Mesendoderm (in vitro differentiated cells): ENCODE measurements around the gene HRAS.

Experiments
- DNase-seq: peaks from one replicate; pipeline ENCODE4 v3.0.0; 2013
- H2AK5ac ChIP-seq: 2 replicates; pipeline ENCODE4 v1.6.1; 2013; ENCODE audit warnings: low read length, inconsistent platforms
- H2BK120ac ChIP-seq: 2 replicates; pipeline ENCODE4 v1.6.1; 2013; ENCODE audit warnings: low read depth, mild to moderate bottlenecking, low read length, moderate library complexity, mixed read lengths
- H2BK15ac ChIP-seq: replicated peaks from 2 replicates; pipeline ENCODE4 v1.6.1; 2013; ENCODE audit warnings: low read depth, mild to moderate bottlenecking, moderate library complexity
- H2BK5ac ChIP-seq: 2 replicates; pipeline ENCODE4 v1.6.1; 2013; ENCODE audit warnings: low read length, inconsistent platforms
- H3K18ac ChIP-seq: 2 replicates; pipeline ENCODE4 v1.6.1; 2013; ENCODE audit warnings: mild to moderate bottlenecking, low read length, mixed read lengths
- H3K23ac ChIP-seq: one replicate; pipeline ENCODE4 v1.6.1; 2013; ENCODE audit warnings: low read length
- H3K27ac ChIP-seq: 2 replicates; pipeline ENCODE4 v1.5.1; 2013; ENCODE audit warnings: low read depth, mild to moderate bottlenecking, inconsistent platforms, low read length, moderate library complexity
- H3K27me3 ChIP-seq: 2 replicates; pipeline ENCODE4 v1.6.1; 2013; ENCODE audit warnings: low read length, control low read depth, mild to moderate bottlenecking, inconsistent platforms; ENCODE audit not compliant: insufficient read depth, poor library complexity
- H3K36me3 ChIP-seq: 2 replicates; pipeline ENCODE4 v1.6.1; 2013; ENCODE audit warnings: low read length, inconsistent platforms; ENCODE audit not compliant: control insufficient read depth, insufficient read depth
- H3K4ac ChIP-seq: one replicate; pipeline ENCODE4 v1.6.1; 2013; ENCODE audit warnings: low read depth, mild to moderate bottlenecking, low read length, moderate library complexity
- H3K4me1 ChIP-seq: 2 replicates; pipeline ENCODE4 v1.6.1; 2013; ENCODE audit warnings: low read depth, low read length, inconsistent platforms; ENCODE audit not compliant: control insufficient read depth
- H3K4me2 ChIP-seq: 2 replicates; pipeline ENCODE4 v1.6.1; 2013; ENCODE audit warnings: low read length
- H3K4me3 ChIP-seq: 2 replicates; pipeline ENCODE4 v1.5.1; 2013; ENCODE audit warnings: mild to moderate bottlenecking, low read length
- H3K56ac ChIP-seq: one replicate; pipeline ENCODE4 v1.6.1; 2013; ENCODE audit warnings: low read length
- H3K79me1 ChIP-seq: 2 replicates; pipeline ENCODE4 v1.6.1; 2013; ENCODE audit warnings: low read length, inconsistent platforms
- H3K79me2 ChIP-seq: 2 replicates; pipeline ENCODE4 v1.6.1; 2013; ENCODE audit warnings: mild to moderate bottlenecking, low read length; ENCODE audit not compliant: control insufficient read depth, insufficient read depth
- H3K9ac ChIP-seq: 2 replicates; pipeline ENCODE4 v1.6.1; 2013; ENCODE audit warnings: low read length, inconsistent platforms
- H4K5ac ChIP-seq: one replicate; pipeline ENCODE4 v1.6.1; 2013; ENCODE audit warnings: low read length
- H4K8ac ChIP-seq: one replicate; pipeline ENCODE4 v1.6.1; 2013; ENCODE audit warnings: low read depth, mild to moderate bottlenecking, control low read depth, low read length, moderate library complexity
- WGBS: extraction: QIAGEN DNeasy Blood & Tissue Kit; methylation state at CpG from one replicate; pipeline ENCODE4 v1.1.7; 2013; ENCODE audit warnings: low lambda C conversion rate, missing lambda C conversion rate; ENCODE audit not compliant: insufficient coverage; ENCODE audit errors: extremely low coverage; 5-methylcytosine and 5-hydroxymethylcytosine counted together

Gene HRAS

DNA sequence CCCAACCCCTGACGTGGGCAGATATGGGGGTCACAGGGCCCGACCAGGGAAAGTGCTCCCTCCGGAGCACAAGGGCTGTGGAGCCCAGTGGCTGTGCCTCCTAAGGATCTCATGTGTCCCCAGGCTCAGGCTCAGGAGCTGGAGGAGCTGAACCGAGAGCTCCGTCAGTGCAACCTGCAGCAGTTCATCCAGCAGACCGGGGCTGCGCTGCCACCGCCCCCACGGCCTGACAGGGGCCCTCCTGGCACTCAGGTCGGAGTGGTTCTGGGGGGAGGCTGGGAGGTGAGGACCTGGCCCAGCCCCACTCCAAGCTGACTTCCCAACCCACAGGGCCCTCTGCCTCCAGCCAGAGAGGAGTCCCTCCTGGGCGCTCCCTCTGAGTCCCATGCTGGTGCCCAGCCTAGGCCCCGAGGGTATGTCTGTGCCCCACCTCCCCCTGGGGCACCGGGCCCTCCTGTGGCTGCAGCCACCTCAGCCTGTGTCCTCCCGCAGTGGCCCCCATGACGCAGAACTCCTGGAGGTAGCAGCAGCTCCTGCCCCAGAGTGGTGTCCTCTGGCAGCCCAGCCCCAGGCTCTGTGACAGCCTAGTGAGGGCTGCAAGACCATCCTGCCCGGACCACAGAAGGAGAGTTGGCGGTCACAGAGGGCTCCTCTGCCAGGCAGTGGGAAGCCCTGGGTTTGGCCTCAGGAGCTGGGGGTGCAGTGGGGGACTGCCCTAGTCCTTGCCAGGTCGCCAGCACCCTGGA lies 27.9 kb upstream of the HRAS start:
- Histone ChIP-seq H2BK5ac (no peak overlapping the region), H2AK5ac (no peak overlapping the region), H3K4me1 (peaks cover 2% of the 10 kb centered on the region), H2BK120ac (no peak overlapping the region), H3K23ac (no peak overlapping the region), H3K79me2 (no peaks in the 10 kb centered on the region), H3K4ac (no peak overlapping the region), H3K56ac (no peak overlapping the region), H3K4me3 (no peak overlapping the region), H3K27ac (no peak overlapping the region), H3K27me3 (no peaks in the 10 kb centered on the region), H3K79me1 (peaks cover 2% of the 10 kb centered on the region), H4K8ac (no peak overlapping the region), H2BK15ac (no peak overlapping the region), H3K18ac (no peak overlapping the region), H4K5ac (no peak overlapping the region), H3K4me2 (no peak overlapping the region), H3K9ac (no peak overlapping the region), H3K36me3 (no peaks in the 10 kb centered on the region)
- DNase-seq: no peak
- WGBS: no CpG with 5 or more reads among the region's 18 CpGs

DNA sequence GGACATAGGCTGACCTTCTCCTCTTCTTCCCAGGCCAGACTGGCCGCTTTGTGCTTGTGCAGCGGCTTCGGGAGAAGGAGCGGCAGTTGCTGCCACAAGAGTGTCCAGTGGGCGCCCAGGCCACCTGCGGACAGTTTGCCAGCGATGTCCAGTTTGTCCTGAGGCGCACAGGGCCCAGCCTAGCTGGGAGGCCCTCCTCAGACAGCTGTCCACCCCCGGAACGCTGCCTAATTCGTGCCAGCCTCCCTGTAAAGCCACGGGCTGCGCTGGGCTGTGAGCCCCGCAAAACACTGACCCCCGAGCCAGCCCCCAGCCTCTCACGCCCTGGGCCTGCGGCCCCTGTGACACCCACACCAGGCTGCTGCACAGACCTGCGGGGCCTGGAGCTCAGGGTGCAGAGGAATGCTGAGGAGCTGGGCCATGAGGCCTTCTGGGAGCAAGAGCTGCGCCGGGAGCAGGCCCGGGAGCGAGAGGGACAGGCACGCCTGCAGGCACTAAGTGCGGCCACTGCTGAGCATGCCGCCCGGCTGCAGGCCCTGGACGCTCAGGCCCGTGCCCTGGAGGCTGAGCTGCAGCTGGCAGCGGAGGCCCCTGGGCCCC lies 26.8 kb upstream of the HRAS start:
- no peak overlapping the region for H4K5ac ChIP-seq
- H3K23ac ChIP-seq: no peak overlapping the region
- H2BK120ac ChIP-seq: no peak overlapping the region
- peaks cover 2% of the 10 kb centered on the region for H3K79me1 ChIP-seq
- no peaks in the 10 kb centered on the region for H3K36me3 ChIP-seq
- peak overlapping the region; percentile 84 for H3K9ac ChIP-seq
- peaks cover 2% of the 10 kb centered on the region for H3K4me1 ChIP-seq
- H3K79me2 ChIP-seq: no peaks in the 10 kb centered on the region
- H3K27ac ChIP-seq: no peak overlapping the region
- no peak overlapping the region for H2BK15ac ChIP-seq
- H2BK5ac ChIP-seq: no peak overlapping the region
- no peak overlapping the region for H2AK5ac ChIP-seq
- no peaks in the 10 kb centered on the region for H3K27me3 ChIP-seq
- no CpG with 5 or more reads among the region's 29 CpGs for WGBS
- H3K56ac ChIP-seq: peak overlapping the region; percentile 89
- no peak overlapping the region for H3K18ac ChIP-seq
- H3K4me3 ChIP-seq: no peak overlapping the region
- H3K4me2 ChIP-seq: no peak overlapping the region
- no peak overlapping the region for H3K4ac ChIP-seq
- H4K8ac ChIP-seq: no peak overlapping the region
- no peak for DNase-seq

- Histone ChIP-seq H3K27ac (no peak overlapping the region), H2BK5ac (no peak overlapping the region), H3K23ac (no peak overlapping the region), H2BK120ac (no peak overlapping the region), H3K27me3 (peaks cover 4% of the 10 kb centered on the region), H2BK15ac (no peak overlapping the region), H3K4me1 (peaks cover 2% of the 10 kb centered on the region), H2AK5ac (no peak overlapping the region), H3K4me2 (peak overlapping the region; percentile 87), H3K36me3 (no peaks in the 10 kb centered on the region), H4K5ac (no peak overlapping the region), H4K8ac (no peak overlapping the region), H3K79me1 (peaks cover 2% of the 10 kb centered on the region), H3K18ac (no peak overlapping the region), H3K79me2 (no peaks in the 10 kb centered on the region), H3K9ac (peak overlapping the region; percentile 84), H3K4me3 (peak overlapping the region; percentile 79), H3K4ac (no peak overlapping the region), H3K56ac (peak overlapping the region; percentile 89)
- DNase-seq: peak; percentile 37
- no CpG with 5 or more reads among the region's 67 CpGs for WGBS
Observed at GRCh38 chr11:561148-562003, 26.0 kb upstream of the HRAS start.

GRCh38 chr11:560305-561147 lies 25.1 kb upstream of the HRAS start, which contains the start of the genes LMNTD2 and RASSF7:
Gene LMNTD2, minus strand, starts transcription at chr11:560738. Its CDS starts 22 bp downstream, at chr11:560716.
Gene RASSF7, plus strand, starts transcription at chr11:560970. Its CDS starts 799 bp downstream, at chr11:561769.
- no peaks in the 10 kb centered on the region for H3K79me2 ChIP-seq
- H3K36me3 ChIP-seq: no peaks in the 10 kb centered on the region
- H3K9ac ChIP-seq: peak within 1 kb of the TSS; percentile 84
- H3K27me3 ChIP-seq: peaks cover 10% of the 10 kb centered on the region
- no peak within 1 kb of the TSS for H2BK5ac ChIP-seq
- H3K79me1 ChIP-seq: peaks cover 2% of the 10 kb centered on the region
- peak within 1 kb of the TSS; percentile 82 for H4K8ac ChIP-seq
- H2BK15ac ChIP-seq: no peak within 1 kb of the TSS
- peak within 1 kb of the TSS; percentile 89 for H3K18ac ChIP-seq
- no peaks in the 10 kb centered on the region for H3K4me1 ChIP-seq
- DNase-seq: peak; percentile 93
- whole genome bisulfite sequencing: no CpG with 5 or more reads among the region's 95 CpGs
- H3K4me3 ChIP-seq: peak within 1 kb of the TSS; percentile 79
- H3K4ac ChIP-seq: no peak within 1 kb of the TSS
- H3K56ac ChIP-seq: peak within 1 kb of the TSS; percentile 90
- no peak within 1 kb of the TSS for H2BK120ac ChIP-seq
- no peak within 1 kb of the TSS for H4K5ac ChIP-seq
- H3K23ac ChIP-seq: peak within 1 kb of the TSS; percentile 89
- peak within 1 kb of the TSS; percentile 87 for H3K4me2 ChIP-seq
- H3K27ac ChIP-seq: peak within 1 kb of the TSS; percentile 63
- peak within 1 kb of the TSS; percentile 58 for H2AK5ac ChIP-seq

DNA sequence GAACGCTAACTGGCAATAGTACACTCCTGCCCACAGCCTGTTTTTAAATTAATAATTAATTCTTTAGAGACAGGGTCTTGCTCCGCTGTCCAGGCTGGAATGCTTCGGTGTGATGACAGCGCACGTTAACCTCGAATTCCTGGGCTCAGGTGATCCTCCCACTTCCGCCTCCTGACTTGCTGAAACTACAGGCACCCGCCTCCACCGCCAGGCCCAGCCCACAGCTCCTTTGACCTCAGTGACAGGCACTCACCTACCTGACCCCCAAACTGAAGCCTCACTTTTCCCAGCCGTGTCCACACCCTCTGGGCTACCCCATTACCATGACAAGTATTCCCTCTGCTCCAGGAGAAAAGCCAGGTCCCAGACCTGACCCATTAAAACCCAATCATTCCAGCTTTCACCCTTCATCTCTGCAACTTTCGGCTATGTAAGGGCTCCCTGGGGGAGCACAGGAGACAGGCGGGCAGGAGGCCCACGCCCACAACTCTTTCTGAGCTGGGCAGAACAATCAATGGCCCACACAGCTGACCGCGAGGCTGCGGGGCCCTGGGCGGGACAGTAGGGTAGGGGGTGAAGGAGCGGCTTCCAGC lies 24.4 kb upstream of the HRAS start:
- Histone ChIP-seq H3K79me2 (no peaks in the 10 kb centered on the region), H3K4me3 (no peak overlapping the region), H3K4me1 (no peaks in the 10 kb centered on the region), H3K4me2 (peak overlapping the region; percentile 66), H2BK15ac (no peak overlapping the region), H3K56ac (peak overlapping the region; percentile 90), H3K23ac (no peak overlapping the region), H3K4ac (no peak overlapping the region), H4K8ac (no peak overlapping the region), H3K36me3 (no peaks in the 10 kb centered on the region), H4K5ac (no peak overlapping the region), H3K27ac (no peak overlapping the region), H3K9ac (peak overlapping the region; percentile 84), H3K79me1 (peaks cover 2% of the 10 kb centered on the region), H2BK5ac (no peak overlapping the region), H3K18ac (peak overlapping the region; percentile 89), H2BK120ac (no peak overlapping the region), H3K27me3 (peaks cover 10% of the 10 kb centered on the region), H2AK5ac (peak overlapping the region; percentile 58)
- peak; percentile 63 for DNase-seq
- no CpG with 5 or more reads among the region's 18 CpGs for WGBS
